NCI-H1417 (cell line): ENCODE results near the gene FGF4.
A peak's percentile ranks its signal among the peaks of the same experiment; 100 is the strongest.

Source experiments
- DNase-seq, 3 experiments: peaks; one replicate each; lab custom pipeline; 2025; lab: John Stamatoyannopoulos, UW

FGF4 gene

DNA sequence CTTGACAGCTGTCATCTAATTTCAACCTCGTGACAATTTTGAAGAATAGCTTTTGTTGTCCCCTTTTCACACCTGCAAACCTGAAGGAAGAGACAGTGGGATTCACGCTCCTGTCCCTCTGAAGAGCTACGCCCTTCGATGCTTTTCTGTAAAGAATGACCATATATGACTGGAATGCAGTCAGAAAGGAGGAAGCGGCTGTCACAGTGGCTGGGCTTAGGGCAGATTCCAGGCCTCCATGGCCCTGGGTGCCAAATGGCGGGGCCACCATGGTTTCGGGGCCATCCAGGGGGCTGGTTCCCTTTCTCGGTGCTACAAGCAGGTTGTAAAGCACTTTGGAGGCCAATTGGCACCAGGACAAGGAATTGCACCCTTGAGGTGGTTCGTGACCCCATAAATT is 49.1 kb downstream of the FGF4 start:
- DNase-seq: no peak

DNA sequence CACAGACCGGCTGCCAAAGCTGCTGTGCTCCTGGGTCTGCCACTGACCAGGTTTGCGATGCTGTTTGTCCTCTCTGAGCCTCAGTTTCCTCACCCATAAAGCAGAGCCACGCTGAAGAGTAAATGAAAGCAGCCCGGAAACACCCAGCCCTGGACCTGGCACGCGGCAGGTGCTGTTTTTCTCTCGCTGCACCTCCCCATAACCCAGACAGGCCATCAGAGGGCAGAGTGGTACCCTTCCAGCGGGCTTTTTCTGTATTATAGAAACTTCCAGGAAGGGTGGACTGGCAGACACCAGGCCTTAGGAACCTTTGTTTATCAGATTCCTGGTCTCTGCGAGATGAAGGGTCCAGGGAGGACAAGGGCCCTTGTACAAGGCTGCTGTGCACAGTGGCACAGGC is 53.4 kb downstream of the FGF4 start:
- DNase-seq: peak in 2 of 3 experiments; percentile 11 to 20

DNA sequence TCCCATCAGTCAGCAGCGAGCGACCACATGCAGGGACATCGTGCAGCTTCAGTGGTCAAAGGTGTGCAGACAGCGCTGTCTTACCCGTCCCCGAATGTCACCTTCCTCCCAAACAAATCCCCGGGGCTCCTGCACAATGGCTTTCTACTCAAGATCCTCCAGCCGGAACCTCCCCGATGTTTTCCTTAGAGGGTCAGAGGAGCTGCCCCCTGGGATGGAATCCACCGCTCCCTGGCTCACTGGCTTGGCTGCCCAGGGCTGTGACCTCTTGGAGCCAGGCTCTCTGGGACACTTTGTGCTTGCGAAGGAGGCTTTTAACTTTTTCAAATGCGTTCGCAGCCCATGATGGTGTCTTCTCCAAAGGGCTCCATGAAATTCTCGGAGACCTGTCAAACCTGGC is 54.0 kb downstream of the FGF4 start:
- peak in 1 of 3 experiments; percentile 30 for DNase-seq
